ENCODE results near the gene CDH13.

Gene CDH13

DNA sequence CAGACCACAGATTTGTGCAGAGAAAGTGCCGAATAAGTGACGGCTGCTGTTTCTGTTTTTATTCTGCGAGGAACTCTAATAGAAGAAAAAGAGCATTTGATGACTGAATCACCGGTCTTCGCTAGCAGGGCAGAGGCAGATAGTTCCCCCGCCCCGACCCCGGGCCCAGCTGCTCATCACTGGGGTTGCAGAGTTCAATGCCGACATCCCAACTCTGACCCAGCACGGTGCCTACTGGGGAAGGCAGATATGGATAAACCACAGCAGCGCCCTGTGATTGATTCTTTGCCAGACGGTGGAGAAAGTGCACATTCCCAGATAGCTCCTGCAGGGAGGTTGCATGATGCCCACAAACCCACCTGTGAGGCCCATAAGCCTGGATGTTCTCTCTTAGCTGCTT is 823.1 kb downstream of the CDH13 start:
- in situ Hi-C loops (cut with MboI; ENCODE audit: low sequenced_read_pairs), result no loop called here

DNA sequence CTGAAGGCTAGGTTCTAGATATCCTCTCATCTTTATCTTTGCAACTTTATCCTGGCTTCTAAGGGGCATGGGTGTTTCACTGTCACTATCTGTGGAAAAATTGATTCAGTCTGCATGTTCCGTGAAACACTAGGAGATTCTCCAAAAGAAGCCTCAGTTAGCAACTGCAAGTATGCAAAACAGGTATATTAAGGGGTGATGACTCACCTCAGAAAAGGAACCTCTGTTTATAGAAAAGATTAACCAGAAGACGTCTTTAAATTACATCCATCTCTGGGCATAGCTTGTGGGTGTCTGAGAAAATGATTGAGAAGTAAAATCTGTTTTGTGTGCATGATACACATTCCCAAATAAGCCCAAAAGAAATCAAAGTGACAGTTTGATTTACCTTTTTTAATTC is 827.2 kb downstream of the CDH13 start:
- in situ Hi-C loops (cut with MboI; ENCODE audit: low sequenced_read_pairs), result no loop called here

- in situ Hi-C loops (cut with MboI; ENCODE audit: low sequenced_read_pairs), result no loop called here
Measured at GRCh38 chr16:83455716-83456115, 828.9 kb downstream of the CDH13 start.

- in situ Hi-C loops (cut with MboI; ENCODE audit: low sequenced_read_pairs), result no loop called here
Measured at GRCh38 chr16:83456934-83457333, 830.2 kb downstream of the CDH13 start.

GRCh38 chr16:83458612-83459011 is 831.8 kb downstream of the CDH13 start:
- in situ Hi-C loops (cut with MboI; ENCODE audit: low sequenced_read_pairs), result no loop called here

GRCh38 chr16:83464991-83465390 is 838.2 kb downstream of the CDH13 start:
- in situ Hi-C loops (cut with MboI; ENCODE audit: low sequenced_read_pairs), result no loop called here

GRCh38 chr16:83470416-83470815 is 843.6 kb downstream of the CDH13 start:
- in situ Hi-C loops (cut with MboI; ENCODE audit: low sequenced_read_pairs), result no loop called here

- in situ Hi-C loops (cut with MboI; ENCODE audit: low sequenced_read_pairs), result no loop called here
Measured at GRCh38 chr16:83472776-83473501, 846.2 kb downstream of the CDH13 start.

DNA sequence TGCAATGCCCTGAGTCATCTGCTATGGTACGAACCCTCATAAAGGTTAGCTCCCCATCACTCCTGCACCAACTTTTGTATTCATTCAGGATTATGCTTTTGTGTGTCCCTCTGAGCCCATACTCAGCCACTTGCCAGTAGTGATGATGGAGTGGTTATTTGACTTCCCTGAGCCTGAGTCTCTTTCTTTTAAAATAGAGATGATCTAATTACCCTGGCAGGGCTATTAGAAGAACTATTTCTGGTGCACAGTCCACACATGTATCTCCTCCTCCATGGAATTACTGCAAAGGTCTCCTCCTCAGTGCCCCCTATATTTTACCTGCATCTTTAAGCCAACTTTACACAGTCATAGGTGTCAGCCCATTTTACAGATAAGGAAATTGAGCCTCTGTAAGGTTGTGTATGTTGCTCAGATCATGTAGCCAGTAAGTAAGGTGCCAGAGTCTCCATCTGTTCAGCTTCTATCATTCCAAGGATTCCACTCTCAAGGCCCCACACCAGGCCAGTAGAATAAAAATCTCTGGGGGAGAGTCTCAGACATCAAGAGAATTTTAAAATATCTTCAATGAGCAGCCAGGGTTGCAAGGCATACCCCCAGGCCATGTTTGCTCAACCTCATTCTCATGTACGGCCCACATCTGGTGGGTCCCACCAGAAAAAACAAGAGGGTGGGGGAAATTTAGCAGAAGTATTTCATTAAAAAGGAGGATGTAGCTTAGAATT is 847.3 kb downstream of the CDH13 start:
- in situ Hi-C loops (cut with MboI; ENCODE audit: low sequenced_read_pairs), result no loop called here

DNA sequence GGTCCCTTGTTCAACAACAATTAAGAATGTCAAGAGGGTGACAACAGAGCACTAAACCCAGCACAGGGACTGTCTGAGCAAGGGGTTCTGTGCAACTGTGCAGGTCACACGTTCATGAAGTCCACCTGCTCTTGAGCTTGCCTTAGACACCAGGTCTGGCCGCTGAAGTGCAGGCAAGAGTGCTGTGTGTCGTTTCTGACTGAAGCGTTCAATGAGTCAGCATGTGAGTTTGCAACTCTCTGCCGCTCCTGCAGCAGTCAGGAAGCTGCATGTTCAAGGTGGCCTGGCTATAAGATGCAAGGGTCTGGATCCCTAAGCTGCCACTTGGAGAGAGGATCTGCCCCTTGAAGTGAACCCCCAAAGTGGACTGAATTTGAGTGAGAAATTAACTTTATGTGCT is 848.3 kb downstream of the CDH13 start:
- in situ Hi-C loops (cut with MboI; ENCODE audit: low sequenced_read_pairs), result no loop called here

- in situ Hi-C loops (cut with MboI; ENCODE audit: low sequenced_read_pairs), result no loop called here
Measured at GRCh38 chr16:83481589-83481988, 854.8 kb downstream of the CDH13 start.

- in situ Hi-C loops (cut with MboI; ENCODE audit: low sequenced_read_pairs), result no loop called here
Measured at GRCh38 chr16:83482545-83483162, 855.9 kb downstream of the CDH13 start.

GRCh38 chr16:83490073-83490472 is 863.3 kb downstream of the CDH13 start:
- in situ Hi-C loops (cut with MboI; ENCODE audit: low sequenced_read_pairs), result no loop called here

DNA sequence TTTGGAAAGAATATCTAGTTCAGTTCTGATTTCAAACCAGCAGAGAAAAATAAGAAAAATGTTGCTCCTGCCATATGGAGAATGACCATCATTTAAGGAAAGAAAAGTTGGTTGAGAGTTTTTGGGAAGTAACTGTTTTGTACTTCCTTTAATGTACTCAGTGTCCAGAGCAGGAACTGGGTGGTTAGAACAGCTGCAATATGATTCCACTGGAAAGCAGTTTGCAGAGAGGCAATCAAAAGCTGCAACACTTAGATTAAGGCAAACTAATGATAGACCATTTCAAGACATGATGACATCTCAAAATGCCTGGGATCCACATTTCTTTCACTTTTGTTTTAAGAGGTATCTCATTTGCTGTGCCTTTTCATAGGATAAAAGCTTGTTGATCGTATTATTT is 867.7 kb downstream of the CDH13 start:
- in situ Hi-C loops (cut with MboI; ENCODE audit: low sequenced_read_pairs), result no loop called here

- in situ Hi-C loops (cut with MboI; ENCODE audit: low sequenced_read_pairs), result no loop called here
Measured at GRCh38 chr16:83501481-83501880, 874.7 kb downstream of the CDH13 start.

DNA sequence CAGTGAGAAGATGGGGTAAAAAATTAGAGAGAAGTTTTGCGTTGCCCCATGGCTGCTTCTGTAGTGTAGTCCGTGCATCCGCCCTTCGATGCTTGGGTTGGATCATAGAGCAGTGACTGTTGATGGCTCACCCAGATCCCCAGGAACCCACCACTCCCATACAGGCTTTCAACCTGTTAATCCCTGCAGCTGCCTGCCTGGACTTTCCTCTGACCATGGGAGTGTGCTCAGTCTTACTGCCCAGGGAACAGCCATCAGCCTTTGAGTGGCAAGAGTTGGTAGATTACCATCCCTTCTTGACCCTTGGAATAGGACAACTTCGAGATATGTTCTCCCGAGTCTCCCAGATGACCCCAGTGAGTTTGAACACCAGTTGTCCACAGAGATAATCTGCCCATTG is 881.5 kb downstream of the CDH13 start:
- in situ Hi-C loops (cut with MboI; ENCODE audit: low sequenced_read_pairs), result no loop called here

DNA sequence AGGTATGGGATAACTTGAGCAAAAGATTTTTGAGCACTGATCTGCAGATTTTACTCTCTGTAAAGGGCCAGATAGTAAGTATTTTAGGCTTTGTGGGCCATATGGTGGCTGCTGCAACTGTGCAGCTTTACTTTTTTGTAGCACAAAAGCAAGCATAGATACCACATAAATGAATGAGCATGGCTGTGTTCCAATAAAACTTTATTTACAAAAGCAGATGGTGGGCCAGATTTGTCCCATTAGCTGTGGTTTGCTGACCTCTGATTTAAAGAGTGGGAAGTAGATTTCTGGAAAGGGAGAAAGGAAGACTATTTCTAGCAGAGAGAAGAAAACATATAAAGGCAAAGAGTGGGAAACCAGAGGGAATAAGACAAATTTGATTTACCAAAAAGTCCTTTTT is 882.5 kb downstream of the CDH13 start:
- in situ Hi-C loops (cut with MboI; ENCODE audit: low sequenced_read_pairs), result no loop called here

DNA sequence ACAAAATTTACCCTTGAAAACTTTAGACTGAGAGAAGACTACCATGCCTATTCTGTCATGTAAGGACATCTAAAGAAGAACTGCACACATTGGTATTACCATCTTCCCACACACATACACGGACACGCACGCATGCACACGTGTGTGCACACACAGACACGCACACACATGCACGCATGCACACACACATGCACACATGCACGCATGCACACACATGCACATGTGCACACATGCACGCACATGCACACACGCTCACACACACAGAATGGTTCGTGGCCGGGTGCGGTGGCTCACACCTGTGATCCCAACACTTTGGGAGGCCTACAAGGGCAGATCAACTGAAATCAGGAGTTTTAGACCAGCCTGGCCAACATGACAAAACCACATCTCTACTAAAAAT is 884.1 kb downstream of the CDH13 start:
- in situ Hi-C loops (cut with MboI; ENCODE audit: low sequenced_read_pairs), result no loop called here

GRCh38 chr16:83513008-83513755 is 886.4 kb downstream of the CDH13 start:
- in situ Hi-C loops (cut with MboI; ENCODE audit: low sequenced_read_pairs), result no loop called here

DNA sequence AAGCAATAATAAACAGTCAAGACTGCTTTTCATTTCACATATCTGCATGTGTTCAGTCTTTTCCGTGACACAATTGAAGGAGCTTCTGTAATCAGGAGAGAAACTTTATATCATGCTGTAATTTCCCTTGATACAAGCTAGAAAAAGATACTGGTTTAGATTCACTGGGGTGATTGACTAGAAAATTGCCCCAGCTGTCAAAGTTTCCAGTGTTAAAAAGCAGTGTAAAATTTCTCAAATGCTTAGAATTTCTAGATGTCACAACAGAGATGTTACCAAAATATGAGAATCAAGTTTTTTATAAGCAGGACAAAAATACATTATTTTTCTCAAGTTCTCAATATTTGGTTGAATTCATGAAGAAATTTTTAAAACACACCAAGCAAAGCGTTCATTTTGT is 888.6 kb downstream of the CDH13 start:
- in situ Hi-C loops (cut with MboI; ENCODE audit: low sequenced_read_pairs), result no loop called here

- in situ Hi-C loops (cut with MboI; ENCODE audit: low sequenced_read_pairs), result no loop called here
Measured at GRCh38 chr16:83516931-83517330, 890.2 kb downstream of the CDH13 start.
